SU-DHL-6 (cell line): ENCODE data around the gene ACADM.

Experiments used
- EZH2phosphoT487 ChIP-seq: fragments of 200-600 bp; sonication (generic), shearing (Covaris generic); conservative IDR thresholded peaks from 2 replicates; pipeline ENCODE4 v1.6.1; 2018; ENCODE audit warnings: mild to moderate bottlenecking, antibody characterized with exemption, low read length, moderate library complexity, mixed read lengths
- TF ChIP-seq, protein P1 (sequence below): fragments of 200-600 bp; sonication (generic); IDR thresholded peaks from one replicate; pipeline ENCODE4 v1.5.1; 2017; ENCODE audit warnings: antibody characterized with exemption, mild to moderate bottlenecking, low read length, moderate library complexity; ENCODE audit not compliant: insufficient read depth, poor library complexity, severe bottlenecking

- TF ChIP-seq, protein P1, sequence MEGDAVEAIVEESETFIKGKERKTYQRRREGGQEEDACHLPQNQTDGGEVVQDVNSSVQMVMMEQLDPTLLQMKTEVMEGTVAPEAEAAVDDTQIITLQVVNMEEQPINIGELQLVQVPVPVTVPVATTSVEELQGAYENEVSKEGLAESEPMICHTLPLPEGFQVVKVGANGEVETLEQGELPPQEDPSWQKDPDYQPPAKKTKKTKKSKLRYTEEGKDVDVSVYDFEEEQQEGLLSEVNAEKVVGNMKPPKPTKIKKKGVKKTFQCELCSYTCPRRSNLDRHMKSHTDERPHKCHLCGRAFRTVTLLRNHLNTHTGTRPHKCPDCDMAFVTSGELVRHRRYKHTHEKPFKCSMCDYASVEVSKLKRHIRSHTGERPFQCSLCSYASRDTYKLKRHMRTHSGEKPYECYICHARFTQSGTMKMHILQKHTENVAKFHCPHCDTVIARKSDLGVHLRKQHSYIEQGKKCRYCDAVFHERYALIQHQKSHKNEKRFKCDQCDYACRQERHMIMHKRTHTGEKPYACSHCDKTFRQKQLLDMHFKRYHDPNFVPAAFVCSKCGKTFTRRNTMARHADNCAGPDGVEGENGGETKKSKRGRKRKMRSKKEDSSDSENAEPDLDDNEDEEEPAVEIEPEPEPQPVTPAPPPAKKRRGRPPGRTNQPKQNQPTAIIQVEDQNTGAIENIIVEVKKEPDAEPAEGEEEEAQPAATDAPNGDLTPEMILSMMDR: no peak
- no peak for TF ChIP-seq EZH2phosphoT487
Observed at GRCh38 chr1:75690547-75690946, 34.0 kb upstream of the ACADM start.
